NCI-H2196 (cell line): ENCODE results near the gene TNS4.

Experiments
- DNase-seq: peaks from one replicate; lab custom pipeline; 2025; ENCODE audit not compliant: unreplicated experiment; lab: John Stamatoyannopoulos, UW

Gene TNS4

DNA sequence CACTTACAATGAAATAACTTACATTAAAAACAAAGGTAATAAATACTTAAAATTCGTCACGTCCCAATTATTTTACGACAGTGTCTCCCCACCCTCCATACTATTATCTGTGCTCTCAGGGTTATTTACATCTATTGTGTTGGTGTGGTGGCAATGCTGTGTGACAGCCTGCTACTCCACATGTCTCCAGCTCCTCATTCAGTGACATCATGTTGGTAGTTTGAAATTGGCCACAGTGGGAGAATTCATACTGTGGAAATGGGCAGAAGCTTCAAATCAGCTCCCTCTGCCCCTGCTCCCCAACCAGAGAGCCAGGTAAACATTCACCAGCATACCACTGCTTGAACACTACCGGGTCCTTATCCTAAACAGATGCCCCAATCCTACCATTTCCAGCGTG is 6.3 kb downstream of the TNS4 start:
- no peak for DNase-seq

DNA sequence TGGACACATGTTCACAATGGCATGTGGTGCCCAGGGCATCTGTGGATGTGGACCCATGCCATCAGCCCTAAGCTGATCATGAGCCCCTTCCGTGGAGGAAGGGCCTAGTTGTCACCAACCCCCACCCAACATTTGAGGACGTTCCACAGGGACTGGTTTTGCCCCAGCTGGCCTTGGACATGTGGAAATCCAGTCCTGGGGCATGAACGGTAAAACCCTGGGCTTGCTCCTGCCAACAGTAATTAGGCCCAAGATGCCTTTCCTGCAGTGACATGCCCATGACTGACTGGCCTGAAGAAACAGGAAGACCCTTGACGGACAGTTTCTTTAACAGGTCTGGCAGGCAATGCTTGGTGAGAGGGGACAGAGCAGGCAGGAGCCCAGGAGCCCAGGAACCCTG is 7.7 kb downstream of the TNS4 start:
- no peak for DNase-seq

DNA sequence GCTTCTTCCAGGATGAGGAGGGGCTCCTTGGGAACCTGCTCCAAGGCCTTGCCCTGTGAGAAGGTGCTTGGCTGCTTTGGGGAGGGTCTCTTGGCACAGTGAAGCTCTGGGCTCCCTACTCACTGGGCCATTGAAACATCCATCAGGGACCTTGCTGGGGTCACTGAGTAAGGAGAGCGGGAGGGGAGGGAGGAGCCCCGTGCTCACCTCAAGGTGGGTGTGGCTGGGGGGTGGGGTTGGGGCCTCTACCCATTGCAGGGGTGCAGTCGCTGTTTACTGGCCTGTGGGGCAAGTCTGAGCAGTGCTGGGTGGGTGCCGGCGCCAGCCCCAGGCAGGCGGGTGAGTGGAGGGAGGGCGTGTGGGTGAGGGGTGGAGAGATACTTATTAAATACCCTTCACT is 9.9 kb downstream of the TNS4 start:
- DNase-seq, result no peak

DNA sequence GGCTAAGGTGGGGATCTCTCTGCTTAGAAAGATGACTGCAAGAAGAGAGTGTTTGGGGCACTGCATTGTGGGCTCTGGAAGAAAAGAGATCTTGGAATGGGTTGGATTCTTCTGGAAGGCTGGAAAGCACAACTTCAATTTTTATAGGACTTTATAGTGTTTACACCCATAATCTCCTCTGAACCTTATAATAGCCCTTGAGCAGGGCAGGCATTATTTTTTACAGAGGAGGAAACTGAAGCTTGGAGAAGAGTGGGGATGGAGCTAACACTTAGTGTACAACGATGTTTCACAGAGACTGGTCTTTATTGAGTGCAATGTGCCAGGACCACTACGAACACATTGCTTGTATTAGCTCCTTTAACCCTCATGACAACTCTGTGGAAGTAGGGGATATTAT is 10.4 kb downstream of the TNS4 start:
- DNase-seq, result no peak

DNA sequence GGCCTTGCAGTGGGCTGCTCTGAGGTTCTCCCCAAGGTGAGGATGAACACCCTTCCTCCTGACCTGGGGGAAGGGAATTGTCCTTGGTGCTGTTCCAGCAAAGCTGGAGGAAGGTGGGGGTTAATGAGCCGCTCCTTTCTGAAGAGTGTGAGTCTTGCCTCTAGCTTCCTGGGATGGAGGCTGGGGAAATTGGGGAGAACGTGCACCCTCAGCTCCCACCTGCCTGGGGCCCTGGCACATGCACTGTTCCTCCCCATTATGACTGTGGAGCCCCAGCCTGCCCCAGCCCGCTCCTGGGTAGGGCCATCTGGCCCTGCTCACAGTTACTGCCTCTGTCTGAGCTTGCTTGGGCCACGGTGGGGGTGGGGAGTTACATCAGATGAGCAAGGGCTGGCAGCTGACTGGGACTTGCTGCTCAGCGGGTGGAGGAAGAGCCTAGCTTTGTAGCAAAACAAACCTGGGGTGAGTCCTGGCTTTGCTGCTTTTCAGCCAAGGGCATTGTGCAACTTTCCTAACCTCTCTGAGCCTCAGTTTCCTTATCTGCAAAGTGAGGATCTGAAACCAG is 11.1 kb downstream of the TNS4 start:
- DNase-seq, result peak; percentile 46

DNA sequence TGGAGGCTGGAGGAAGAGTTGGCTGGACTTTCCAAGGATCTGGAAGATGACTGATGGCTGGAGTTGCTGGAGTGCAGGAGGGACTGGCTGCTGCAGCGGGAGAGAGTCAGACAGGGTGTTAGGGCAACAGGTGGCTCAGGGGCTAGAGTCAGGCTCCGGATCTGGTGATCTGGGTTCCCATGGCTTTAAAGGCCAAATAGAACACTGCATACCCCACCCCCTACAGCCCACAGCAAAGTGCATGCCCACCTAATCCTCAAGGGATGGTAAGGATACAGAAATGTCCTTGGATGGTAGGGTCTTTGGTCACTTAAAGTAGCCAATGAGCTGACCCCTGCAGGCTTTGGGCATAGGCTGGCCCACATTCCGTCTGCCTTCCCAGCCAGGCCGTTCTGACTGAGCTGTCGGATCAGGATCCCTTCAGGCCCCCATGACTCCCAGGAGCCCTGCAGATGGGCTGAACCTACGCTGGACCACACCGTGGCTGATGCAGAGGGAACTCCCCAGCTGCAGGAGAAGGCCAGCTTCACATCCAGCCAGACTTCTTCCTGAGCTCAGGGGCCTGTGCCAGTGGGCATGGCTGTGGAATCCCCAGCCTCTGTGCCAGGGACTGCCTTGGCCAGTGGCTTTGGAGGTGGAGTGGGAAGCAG is 13.9 kb downstream of the TNS4 start:
- no peak for DNase-seq

DNA sequence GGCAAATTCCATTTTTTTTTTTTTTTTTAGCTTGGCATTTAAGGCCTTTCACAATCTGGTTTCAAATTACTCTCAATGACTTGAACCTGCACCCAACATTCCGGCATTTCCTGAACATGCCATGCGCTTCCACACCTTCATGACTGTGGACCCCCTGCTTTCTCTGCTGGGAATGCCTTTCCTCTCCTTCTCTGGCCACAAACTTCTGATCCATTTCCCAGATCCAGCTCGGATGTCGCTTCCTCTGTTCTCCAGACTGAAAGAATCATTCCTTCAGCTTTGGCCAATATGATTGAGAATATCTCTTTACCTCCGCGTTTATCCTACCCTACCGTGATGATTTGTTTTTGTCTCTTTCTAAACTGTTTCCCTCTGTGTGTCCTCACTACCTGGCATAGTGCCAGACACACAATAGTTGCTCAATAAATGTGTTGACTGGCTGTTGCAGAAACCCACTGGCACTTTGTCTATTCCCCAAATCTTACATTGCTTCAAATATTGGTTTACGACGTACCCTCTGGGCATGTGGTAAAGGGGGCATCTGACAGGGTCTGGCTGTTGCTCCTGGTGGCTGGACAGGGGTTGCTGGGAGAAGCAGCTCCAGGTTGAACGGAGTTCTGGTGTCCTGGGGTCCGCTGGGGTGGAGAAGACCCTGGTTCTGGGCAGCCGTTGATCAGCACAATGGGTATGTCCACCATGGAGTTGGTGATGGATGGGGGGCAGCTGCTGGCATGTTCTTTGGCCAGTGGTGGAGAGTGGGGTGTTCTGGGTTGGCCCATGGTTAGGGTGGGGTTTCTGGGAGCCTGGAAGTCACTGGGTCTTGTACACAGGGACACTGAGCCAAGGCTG is 14.7 kb downstream of the TNS4 start:
- no peak for DNase-seq

DNA sequence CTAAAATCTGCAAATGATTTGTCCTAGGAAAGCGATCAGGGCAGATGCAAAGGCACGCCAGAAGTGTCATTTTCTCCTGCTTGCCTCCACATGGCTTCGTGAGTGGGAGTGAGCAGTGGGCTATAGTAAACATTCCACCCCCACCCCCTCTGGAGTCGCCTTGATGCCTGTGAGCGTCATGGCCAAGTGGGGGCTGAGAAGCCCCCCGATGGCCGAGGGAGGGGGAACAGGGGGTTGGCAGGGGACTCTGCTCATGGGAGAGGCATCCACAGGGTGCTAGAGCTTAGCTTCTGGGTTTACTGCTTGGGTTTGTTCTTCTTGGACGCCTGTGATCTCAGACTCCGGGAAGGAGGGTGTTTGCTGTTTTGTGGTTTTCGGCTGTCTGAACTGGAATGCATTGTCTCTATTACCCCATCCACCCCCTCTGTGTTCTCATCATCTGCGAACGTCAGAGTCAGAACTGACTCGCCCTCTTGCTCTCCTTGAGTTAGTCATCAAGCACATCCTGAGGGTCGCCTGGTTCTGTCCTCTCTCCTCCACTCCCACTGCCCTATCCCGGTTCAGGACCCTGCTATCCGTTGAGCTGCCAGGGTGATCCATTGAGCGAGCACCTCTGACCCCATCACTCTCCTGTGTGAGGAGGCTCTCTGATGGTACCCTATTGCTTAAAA is 15.4 kb downstream of the TNS4 start:
- peak; percentile 29 for DNase-seq

DNA sequence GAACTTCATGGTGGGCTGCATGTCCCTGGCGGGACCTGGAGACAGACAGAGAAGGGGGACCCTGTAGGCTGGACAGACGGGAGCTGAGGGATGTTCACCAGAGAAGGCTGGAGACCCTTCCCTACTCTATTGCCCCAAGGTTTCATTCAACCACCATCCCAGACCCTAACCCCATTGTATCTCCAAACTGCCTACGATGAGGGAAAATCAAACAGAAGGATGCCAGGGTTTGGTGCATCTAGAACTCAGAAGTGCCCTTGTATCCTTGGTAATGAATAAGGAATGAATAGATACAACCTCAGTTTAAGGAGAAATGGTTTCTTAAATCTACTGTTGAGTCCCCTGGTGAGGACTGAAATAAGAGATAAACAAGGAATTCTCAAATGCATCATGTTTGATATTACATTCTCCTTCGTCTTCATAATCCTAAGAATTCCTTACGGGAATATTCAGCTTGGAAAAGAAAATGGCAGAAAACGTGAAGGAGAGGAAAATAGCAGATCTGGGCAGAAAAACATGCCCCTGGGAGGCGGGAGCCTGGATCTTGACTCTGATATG is 16.4 kb downstream of the TNS4 start:
- no peak for DNase-seq

DNA sequence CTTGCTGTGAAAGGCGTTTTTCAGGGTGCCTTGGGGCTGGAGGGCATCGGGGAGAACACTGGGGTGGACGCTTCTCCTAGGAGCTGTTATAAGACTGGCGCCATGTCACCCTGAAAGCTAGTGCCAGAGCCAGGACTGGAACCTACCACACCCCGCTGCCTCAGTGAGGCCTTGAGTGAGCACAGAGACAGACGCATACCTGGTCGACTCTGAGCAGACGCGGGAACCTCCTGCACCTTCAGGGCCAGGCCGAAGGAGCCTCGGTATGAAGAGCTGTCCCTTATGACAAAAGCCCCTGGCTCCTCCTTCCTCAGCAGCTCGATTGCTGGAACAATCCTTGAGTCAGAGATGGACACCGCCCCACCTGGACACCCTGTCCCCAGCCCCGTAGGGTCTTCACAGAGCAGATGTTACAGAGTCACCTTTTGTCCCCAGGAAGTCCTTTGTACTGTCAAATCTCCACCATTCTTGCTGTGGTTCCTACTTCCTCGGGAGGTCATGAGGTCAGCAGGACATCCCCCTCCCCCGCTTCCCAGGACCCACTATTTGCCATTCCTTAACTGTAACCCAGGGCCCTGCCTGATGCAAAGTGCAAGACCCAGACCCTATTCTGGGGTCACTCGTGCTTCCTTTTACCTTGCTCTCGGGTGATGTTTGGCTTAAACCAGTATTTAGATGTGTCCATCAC is 17.0 kb downstream of the TNS4 start:
- no peak for DNase-seq

DNA sequence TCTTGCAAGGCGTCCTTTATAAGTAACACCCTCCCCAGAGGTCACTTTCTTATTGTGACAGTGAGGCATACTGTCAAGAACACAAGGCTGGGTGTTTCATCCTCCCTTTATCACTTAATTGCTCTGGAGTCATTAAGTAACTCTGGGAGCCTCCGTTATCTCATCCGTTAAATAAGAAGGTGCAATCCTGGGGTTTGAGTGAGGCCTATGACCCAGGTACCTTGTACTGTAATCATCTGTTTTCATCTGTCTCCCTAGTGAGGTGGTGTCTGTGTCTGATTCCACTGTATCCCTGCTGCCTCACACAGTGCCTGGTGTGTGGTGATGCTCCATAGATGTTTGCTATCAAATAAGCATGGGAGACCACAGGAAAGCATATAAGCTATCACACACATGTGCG is 17.7 kb downstream of the TNS4 start:
- DNase-seq, result no peak

DNA sequence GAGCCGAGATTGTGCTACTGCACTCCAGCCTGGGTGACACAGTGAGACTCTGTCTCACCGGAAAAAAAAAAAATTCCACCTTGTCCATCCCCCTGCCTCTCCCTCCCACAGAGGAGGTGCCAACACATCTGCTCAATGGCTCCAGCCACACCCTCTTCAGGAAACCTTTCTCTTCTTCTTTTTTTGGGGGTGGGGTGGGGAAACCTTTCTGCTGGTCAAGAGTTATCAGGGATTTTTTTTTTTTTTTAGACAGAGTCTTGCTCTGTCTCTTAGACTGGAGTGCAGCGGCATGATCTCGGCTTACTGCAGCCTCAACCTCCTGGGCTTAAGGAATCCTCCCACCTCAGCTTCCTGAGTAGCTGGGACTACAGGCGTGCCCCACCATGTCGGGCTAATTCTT is 18.7 kb downstream of the TNS4 start:
- DNase-seq, result no peak

DNA sequence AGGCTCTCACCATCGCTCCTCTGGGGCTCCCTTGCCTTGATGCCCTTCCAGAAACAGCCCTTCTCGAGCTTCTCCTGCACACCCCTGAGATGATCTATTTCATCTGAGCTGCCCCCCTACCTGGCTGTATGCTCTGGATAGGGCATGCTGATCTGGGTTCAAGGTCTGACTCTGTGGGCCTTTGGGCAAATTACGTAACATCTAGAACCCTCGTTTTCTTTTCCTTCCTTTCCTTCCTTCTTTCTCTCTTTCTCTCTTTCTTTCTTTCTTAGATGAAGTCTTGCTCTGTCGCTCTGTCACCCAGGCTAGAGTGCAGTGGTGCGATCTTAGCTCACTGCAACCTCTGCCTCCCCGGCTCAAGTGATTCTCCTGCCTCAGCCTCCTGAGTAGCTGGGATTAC is 20.3 kb downstream of the TNS4 start:
- DNase-seq, result no peak

DNA sequence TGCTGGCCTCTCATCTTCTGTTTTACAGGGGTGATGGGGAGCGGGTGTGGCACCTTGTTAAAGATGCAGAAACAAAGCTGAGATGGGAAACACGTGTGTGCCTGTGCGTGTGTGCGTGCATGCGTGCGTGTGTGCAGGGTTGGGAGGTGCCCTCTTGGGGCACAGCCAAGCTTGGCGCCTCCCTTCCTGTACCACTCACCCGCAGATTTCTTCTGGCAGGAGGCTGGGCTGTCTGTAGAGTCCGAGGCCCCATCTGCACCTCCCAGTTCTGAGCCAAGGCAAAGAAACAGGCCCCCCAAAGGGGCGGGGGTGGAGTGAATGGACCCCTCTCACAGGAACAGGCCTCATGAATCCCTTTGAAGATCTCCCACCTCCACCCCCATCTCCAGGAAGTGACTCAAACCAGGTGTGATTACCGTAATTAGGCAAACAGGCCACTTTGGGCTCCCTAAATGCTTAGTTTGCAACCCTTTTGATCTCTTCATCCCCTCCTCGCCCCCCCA is 20.9 kb downstream of the TNS4 start:
- no peak for DNase-seq

DNA sequence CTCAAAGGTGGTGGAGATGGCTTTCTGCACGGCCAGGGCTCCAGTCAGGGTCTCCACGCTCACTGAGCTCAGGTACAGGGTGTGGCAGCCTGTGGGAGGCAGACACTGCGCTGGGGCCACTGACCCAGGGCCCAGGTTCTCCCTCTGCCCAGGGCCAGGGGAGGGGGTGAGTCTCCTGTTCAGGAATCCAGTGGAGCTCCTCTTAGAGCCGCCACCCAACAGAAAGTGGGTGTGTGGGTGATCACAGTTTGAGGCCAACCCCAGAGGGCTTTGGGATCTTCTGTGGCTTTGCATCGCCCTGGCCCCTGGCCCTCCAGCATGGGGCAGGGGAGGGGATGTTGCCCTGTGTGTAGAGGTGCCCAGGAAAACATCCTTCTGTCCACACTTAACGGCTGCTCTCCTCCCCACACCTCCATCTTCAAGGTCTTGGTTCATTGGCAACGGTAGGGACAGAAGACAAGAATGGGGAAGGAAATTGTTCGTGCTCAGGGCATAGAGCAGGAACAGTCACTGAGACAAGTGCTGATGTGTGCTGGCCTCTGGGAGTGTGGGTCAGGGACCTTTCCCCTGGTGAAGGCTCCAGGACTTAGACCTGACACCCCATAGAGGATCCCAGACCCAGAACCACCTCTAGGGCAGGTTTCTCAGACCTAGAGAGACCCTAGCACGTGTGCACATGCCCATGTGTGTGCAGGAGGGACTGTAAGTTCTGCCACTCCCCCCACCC is 21.5 kb downstream of the TNS4 start:
- no peak for DNase-seq

DNA sequence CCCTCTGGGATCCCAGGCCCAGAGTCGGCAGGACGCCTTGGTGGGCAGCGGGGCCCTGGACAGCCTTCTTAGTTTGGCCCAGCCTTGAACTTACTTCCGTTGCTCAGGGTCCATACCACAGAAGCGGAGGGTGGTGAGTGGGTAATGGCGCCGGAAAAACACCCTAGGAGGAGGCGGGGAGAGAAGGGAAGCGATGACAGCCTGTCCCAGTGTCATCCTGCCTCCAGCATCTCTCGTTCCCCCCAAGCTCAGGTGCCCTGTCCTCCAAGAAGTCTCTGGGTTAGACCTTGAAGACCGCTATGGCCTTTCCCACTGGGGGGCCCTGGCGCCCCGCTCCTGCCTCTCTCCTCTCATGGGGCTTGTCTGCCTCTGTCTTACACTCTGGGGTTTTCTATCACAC is 22.9 kb downstream of the TNS4 start:
- no peak for DNase-seq

DNA sequence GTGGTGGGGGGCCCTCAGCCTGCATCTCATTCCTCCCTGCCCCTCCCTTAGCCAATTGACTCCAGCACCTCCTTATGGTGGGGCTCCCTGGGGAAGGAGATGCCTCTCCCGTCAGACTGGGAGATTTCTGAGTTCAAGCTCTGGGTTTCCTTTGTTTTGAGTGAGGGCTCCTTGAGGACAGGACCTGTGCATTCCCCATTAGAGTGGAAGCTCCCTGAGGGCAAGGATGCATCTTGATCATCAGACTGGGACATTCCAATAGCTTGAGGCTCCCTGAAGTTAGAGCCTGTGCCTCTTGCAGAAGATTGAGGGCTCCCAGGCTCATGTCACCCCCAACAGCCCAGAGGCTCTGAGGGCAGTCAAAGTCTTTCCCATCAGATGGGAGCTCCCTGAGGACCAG is 23.6 kb downstream of the TNS4 start:
- no peak for DNase-seq

DNA sequence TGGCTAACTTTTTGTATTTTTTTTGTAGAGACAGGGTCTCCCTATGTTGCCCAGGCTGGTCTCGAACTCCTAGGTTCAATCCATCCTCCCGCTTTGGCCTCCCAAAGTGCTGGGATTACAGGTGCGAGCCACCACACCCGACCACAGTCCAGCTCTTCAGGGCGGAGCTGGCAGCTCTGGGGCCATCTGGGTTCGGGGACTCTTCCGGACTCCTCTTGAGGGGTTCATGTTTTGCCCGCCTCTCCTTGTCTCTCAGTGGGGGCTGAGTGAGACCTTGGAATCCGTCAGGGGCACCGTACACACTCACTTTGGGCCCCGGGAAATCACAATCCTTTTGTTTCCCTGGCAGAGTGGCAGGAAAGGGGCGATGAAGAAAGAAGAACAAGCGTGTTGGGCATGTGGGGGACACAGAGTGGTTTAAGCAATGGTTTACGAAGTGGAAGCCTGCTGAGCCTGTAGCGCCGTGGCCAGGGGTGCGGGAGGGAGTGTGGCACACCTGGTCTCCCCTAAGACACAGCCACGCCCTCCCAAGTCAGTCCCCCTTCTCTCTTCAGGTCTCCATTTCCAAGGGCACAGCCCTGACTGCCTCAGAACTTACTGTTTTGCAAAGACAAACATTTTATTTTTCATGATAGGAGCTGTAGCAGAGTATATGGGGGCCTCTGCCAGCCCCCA is 26.1 kb downstream of the TNS4 start:
- DNase-seq, result no peak

DNA sequence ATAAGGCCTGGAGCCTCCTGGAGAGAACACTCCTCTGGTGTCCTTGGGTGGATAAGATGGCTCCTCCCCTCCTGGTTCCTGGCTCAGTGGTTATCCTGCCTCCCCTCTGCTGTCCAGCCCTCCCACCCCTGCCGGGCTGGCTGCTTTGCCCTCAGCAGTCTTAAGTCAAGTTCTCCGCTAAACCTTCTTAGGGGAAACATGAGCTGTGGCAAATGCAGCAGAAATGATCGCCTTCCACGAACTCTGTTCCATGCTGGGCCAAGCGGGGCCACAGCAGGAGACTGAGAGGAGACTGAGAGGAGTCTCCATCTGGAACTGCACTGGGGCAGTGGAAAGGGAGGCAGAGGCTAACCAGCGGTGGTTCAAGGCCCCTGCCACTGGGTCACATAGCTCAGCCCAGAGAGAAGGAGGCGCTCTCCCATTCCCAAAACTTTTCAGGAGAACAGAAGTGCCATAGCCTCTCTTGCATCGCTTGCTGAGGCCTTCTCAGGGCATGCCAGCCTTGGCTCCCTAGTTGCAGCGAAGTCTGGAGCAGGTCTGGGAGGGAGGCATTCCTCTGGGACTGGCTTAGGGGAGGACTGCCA is 26.9 kb downstream of the TNS4 start:
- no peak for DNase-seq
